HG03558 (cell line): Measurements from ENCODE around the gene EFNA5.
"Not testable (repeated sequence)": the region's sequence is repeated elsewhere in the genome, so short reads cannot be mapped to it uniquely, and the experiment has no call there.

Experiments
- ATAC-seq: cut with Tn5 transposase; IDR thresholded peaks from one replicate; pipeline ENCODE4 v1.9.1; 2021; ENCODE audit warnings: moderate number of reproducible peaks; ENCODE audit not compliant: unreplicated experiment; ENCODE audit errors: extremely low read depth

EFNA5 gene

DNA sequence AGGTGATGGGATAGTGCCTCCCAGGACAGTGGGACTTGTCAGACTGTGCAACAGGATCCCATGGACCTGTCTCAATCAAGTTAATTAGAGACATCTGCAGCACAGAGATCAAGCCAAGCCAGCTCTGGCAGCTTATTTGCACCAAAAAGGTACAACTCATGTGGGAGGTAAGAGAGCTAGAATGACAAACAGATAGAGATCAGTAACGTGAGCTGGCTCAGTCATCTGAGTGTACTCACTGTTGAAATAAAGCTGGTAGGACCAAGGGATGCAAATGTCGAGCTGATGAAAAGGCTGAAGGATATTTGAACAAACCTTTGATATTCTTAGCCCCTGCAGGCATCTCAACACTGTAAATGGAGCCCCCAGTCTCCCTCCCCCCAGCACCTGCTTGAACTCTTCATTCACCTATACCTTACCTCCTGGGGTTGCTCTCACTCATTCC is 198.1 kb downstream of the EFNA5 start:
- no peak for ATAC-seq

DNA sequence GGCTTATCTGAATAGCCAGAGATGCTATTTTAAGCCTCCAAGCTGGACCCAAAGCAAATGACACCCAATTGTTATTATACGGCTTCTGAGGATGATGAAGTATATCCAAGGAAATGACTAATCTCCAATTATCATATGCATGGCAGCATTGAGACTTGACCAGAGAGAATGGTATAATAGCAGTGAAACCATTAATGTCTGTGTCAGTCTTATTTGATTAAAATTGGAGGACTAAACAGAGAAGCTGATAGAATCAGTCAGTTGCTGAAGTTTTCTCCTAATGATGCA is 200.5 kb downstream of the EFNA5 start:
- ATAC-seq: no peak

GRCh38 chr5:107469485-107470294 is 201.0 kb downstream of the EFNA5 start:
- ATAC-seq: no peak

GRCh38 chr5:107469064-107469463 is 201.7 kb downstream of the EFNA5 start:
- ATAC-seq: no peak

DNA sequence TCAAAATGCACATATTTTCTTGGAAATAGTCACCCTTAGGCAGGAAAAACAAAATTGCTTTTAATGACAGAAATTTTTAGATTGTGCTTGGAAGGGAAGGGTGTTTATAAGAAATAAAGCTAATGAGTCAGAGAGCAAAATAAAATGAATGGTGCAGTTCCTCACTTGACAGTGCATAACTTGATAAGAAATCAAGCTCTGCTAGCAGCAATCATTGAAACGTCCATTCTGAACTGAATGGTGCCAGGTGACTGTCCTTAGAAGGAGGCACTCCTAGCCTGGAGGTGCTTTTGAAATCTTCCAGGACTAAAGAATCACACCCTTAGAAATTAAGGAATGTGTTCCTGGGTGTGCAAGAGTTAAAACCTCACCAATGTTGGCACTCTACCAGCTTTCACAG is 202.5 kb downstream of the EFNA5 start:
- no peak for ATAC-seq

DNA sequence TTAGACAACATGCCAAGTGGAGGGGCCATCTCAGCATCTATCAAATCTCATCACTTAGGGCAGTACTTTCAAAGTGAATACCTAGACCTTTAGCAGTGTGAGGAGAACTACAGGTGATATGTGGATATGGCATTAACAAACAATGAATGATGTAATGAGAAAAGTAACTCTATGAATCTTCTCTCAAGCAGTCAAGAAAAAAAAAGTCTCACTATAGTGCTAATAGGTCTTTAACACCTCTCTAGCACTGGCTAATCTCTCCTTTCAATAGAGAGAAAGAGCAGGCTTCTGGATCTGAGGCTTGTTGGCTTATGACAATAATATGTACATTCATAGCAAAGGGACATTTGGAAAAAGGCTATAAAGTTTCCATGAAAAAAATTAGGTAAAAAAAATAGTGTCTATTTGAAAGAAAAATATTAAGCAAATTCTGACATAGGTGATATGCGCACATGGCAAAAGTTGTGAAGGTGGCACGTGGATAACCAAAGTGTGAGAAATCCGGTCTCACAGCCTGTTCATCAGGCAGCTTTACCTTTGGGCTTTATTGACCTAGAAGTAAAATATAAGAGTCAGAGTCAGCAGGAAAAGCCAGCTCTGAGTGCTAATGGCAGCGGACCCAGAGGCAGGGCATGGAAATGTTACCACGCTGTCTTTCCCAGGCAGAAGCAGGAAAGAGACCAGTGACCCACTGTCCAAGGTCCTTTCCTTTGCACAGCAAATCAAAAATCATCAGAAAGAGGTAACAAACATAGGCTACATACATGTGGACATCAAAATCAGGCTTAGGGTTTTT is 203.4 kb downstream of the EFNA5 start:
- ATAC-seq: no peak

GRCh38 chr5:107466233-107466769 is 204.4 kb downstream of the EFNA5 start:
- ATAC-seq: no peak

- no peak for ATAC-seq
Observed at GRCh38 chr5:107464876-107465275, 205.9 kb downstream of the EFNA5 start.

GRCh38 chr5:107464416-107464815 is 206.3 kb downstream of the EFNA5 start:
- no peak for ATAC-seq

DNA sequence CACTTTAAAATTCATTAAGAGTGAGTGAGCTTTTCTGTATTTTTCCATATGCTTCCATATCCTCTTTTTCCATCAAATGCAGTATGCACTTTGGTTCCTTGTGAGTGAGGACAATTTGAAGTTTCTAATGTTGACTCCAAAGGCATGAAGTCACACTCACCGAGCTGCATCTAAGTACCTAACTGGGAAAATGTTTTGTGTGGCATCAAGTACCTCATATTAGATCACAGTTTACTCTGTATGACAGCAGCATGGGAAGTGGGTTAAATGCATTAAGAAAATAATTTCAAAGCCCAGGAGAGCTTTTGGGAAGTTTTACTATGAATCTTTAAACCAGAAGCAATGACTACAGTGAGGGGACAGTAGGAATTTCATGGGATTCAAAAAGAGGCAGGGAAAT is 207.0 kb downstream of the EFNA5 start:
- ATAC-seq: no peak

GRCh38 chr5:107461770-107462169 is 209.0 kb downstream of the EFNA5 start:
- ATAC-seq: no peak

DNA sequence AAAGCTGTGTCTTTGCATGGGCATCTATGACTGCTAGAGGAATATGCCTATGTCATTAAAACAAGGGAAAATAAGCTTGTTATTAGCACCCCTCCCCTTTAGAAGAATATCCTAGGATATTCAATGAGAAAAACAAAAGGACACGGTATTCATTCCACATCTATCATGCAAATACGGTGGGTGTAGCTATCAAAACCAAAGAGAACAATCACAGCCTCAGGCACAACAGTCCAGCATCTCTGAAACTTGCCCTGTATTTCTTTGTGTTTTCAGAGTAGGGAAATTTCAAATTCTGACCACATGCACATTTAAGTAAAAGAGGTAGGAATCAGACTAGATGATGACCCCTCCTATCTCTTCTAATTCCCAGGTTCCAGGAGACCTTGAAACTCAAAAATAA is 209.9 kb downstream of the EFNA5 start:
- ATAC-seq: no peak

DNA sequence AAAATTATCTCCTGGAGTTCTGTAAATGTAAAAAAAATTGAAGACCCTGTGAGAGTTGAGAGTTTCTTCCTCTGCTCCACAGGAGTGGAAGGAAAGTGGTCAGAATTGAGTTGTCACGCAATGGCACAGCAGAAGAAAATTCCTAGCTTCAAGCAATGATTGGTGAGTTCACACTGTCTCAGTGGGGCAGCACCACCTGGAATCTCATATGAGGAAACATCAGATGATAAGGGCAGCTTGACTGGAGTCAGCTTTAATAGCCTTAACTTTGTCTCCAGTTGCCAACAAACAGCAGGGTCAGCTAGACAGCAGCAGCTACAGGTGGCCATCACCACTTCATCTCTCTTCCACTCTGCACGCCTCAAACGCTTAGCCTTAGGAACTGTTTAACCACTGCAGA is 211.1 kb downstream of the EFNA5 start:
- no peak for ATAC-seq

DNA sequence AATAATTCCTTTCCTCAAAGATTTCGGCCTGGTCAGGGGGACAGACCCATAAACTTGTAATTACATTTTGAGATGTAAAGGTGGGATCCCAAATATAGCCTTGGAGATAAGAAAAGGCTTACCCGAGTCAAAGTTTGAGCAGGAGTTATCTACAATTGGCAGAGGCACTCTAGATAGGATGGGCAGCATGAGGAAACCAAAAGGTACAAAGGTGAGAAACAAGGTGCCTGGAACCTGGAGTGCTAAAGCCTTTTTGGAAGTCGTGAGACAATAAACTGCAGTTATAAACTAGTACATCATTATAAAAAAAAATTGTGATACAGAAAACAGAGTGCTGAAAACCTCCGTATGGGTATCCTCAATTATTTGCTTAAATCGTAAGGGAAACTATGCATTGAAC is 212.4 kb downstream of the EFNA5 start:
- no peak for ATAC-seq

DNA sequence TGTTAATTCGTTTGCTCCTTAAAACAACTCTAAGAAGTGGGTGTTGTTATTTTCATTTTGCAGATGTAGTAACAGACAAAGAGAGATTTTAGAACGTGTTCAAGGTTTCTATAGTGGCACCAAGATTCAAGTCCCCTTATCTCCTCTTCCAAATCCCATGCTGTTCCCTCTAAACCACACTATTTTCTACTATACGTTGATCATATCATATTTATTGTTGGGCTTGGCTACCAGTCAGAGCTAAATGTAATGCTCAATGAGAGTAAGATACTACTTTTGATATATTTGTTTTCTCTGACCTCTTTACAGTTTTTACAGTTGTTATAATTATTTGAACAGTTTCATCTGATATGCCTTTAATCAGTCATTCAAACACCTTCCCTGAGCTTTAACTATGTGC is 212.9 kb downstream of the EFNA5 start:
- ATAC-seq: no peak

GRCh38 chr5:107457138-107457537 is 213.6 kb downstream of the EFNA5 start:
- no peak for ATAC-seq

DNA sequence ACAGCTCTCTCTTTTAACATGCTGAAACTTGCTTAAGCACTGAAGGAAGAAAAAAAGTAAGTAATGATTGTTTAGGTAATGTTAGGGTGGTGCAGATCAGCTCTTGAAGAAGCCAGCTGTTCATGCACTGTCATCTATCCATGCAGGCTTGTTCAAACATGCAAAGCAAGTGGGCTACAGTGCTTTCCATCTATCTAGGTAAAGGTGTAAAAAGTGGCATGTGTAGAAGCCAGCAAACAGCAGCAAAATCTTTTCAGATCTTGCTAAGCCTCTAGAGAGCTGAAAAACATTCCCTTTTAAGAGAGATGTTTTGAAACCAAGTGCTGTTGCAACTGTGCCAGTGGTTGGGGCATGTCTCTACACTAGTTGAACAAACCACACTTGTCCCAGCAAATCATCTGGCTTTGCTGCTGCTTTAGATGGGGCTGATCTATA is 214.4 kb downstream of the EFNA5 start:
- peak; percentile 82 for ATAC-seq

DNA sequence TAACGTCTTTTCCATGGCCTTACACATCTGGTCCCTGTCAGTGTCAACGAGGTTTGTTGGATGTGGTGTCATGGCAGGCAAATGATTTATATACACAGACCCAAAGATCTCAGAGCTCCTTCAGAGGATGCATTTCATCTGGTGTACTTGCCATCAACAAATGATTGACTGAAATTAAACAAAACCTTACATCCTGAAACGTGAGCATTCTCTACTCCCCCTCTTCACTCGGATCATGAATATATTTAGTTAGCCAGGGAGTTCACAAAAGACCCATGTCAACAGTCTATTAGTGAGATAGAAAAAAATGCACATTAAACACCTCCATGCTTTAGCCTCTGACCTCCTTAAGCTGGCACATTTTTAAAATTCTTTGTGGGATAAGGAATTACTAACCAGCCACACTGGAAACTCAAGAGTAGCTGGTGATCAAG is 215.6 kb downstream of the EFNA5 start:
- no peak for ATAC-seq

- ATAC-seq: not testable (repeated sequence)
Observed at GRCh38 chr5:107451827-107452226, 218.9 kb downstream of the EFNA5 start.

GRCh38 chr5:107451028-107451427 is 219.7 kb downstream of the EFNA5 start:
- ATAC-seq: no peak

DNA sequence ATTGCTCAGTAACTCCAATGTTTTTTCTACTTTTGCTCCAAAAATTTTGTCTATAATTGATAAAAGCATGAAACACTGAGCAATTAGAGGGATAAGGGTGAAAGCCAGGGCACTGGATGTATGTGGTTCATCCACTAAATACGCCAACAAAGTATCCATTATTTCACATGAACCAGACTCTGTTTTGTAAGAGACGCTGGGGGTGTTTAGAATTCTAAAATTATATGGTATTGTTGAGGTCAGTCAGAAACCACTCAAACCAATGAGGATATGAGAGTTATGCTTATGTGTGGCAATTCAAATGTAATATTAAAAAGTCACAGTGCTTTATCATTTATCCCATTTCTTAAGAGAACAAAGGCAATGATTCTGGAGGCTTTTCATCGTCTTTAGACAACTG is 220.2 kb downstream of the EFNA5 start:
- ATAC-seq: no peak
